Right atrium auricular region (tissue), 2 donors: Measurements from ENCODE around the gene SIGLEC12. TPM values are rescaled to one million over a fixed set of nuclear protein-coding genes. Genes with fewer than 3 reads are reported as not detected.

Experiments
- DNase-seq: peaks from one replicate; pipeline ENCODE4 v3.0.0-alpha.2; 2019; ENCODE audit warnings: low spot score
- H3K27ac ChIP-seq, 2 donors: fragments of 200-600 bp; sonication (generic); 1 replicate in 1 of 2; 2 replicates in 1 of 2; pipeline ENCODE4 v1.5.1; 2016 to 2019
- H3K27me3 ChIP-seq, 2 donors: fragments of 200-600 bp; sonication (generic); one replicate each; pipeline versions ENCODE4 v1.5.1 to v1.6.0; 2017 to 2019
- H3K36me3 ChIP-seq: fragments of 200-600 bp; sonication (generic); one replicate; pipeline ENCODE4 v1.5.1; 2016
- H3K4me1 ChIP-seq, 2 donors: fragments of 200-600 bp; sonication (generic); one replicate each; pipeline versions ENCODE4 v1.5.1 to v1.6.0; 2017 to 2019
- H3K4me3 ChIP-seq, 2 donors: fragments of 200-600 bp; sonication (generic); 1 replicate in 1 of 2; 2 replicates in 1 of 2; pipeline ENCODE4 v1.5.1; 2017 to 2019; ENCODE audit warnings: mild to moderate bottlenecking in 1 of 2, moderate library complexity in 1 of 2
- H3K9me3 ChIP-seq, 2 donors: fragments of 200-600 bp; sonication (generic); one replicate each; pipeline ENCODE4 v1.5.1; 2019
- total RNA-seq, 2 donors: library from RNA; depleted of rRNA; stranded (reverse); fragments of >200 nt; gene quantifications; one replicate each; pipeline ENCODE4 v1.1.0, GENCODE V29; 2016
- TF ChIP-seq, protein P1 (sequence below), 2 donors: fragments of 200-600 bp; sonication (generic); IDR thresholded peaks; one replicate each; pipeline ENCODE4 v1.5.1; 2019; ENCODE audit warnings: antibody characterized with exemption in 2 of 2

SIGLEC12 gene
- total RNA-seq, 2 donors from 2014 or later: not detected

DNA sequence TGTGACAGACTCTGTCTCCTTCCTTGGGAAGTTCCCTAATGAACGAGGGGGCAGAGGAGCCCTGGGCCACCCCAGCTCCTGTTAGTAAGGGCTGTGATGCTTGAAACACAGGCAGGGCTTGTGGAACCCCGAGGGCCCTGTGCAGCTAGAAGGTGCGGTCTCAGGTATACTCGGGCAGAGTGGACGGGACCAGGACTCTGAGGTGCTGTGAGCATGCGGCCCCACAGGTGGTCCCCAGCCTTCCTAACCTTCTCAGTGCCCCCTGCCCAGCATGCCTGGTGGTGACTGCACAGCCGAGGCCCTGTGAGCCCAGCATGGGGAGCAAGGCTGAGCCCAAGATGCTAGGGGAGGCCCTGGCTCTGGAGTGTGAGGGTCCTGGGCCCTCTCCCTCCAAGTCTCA, 39.3 kb downstream of the SIGLEC12 start:
- Histone ChIP-seq H3K9me3 (no peaks in the 10 kb centered on the region), H3K36me3 (no peaks in the 10 kb centered on the region), H3K4me1 (no peaks in the 10 kb centered on the region), H3K27ac (no peak overlapping the region), H3K27me3 (no peaks in the 10 kb centered on the region), H3K4me3 (no peak overlapping the region)
- TF ChIP-seq, protein P1, sequence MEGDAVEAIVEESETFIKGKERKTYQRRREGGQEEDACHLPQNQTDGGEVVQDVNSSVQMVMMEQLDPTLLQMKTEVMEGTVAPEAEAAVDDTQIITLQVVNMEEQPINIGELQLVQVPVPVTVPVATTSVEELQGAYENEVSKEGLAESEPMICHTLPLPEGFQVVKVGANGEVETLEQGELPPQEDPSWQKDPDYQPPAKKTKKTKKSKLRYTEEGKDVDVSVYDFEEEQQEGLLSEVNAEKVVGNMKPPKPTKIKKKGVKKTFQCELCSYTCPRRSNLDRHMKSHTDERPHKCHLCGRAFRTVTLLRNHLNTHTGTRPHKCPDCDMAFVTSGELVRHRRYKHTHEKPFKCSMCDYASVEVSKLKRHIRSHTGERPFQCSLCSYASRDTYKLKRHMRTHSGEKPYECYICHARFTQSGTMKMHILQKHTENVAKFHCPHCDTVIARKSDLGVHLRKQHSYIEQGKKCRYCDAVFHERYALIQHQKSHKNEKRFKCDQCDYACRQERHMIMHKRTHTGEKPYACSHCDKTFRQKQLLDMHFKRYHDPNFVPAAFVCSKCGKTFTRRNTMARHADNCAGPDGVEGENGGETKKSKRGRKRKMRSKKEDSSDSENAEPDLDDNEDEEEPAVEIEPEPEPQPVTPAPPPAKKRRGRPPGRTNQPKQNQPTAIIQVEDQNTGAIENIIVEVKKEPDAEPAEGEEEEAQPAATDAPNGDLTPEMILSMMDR (IDR thresholded peaks at IDR 0.05): no peak
- DNase-seq: no peak

DNA sequence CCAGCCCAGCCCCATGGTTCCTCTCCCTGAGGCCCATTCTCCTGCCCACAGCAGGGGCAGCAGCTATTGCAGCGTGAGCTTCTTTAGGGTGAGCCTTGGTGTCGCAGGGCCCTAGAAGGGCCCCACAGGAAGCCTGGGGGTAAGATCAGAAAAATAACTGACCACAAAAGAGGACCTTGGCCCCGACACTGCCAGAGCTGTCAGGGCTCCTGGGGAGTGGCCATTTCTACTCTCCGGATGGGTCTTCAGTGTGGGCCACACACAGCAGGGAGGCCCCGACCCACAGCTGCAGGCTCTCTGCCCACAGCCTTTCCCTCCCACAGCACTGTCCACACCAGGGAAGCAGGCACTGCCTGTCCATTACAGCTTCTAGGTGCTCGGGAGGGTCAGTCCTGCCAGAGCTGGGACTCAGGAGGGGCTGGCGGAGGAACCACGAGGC, 39.9 kb downstream of the SIGLEC12 start:
- Histone ChIP-seq H3K4me3 (no peak overlapping the region), H3K4me1 (no peaks in the 10 kb centered on the region), H3K27me3 (no peaks in the 10 kb centered on the region), H3K9me3 (no peaks in the 10 kb centered on the region), H3K27ac (no peak overlapping the region), H3K36me3 (no peaks in the 10 kb centered on the region)
- TF ChIP-seq, protein P1 (IDR thresholded peaks at IDR 0.05): no peak
- no peak for DNase-seq

DNA sequence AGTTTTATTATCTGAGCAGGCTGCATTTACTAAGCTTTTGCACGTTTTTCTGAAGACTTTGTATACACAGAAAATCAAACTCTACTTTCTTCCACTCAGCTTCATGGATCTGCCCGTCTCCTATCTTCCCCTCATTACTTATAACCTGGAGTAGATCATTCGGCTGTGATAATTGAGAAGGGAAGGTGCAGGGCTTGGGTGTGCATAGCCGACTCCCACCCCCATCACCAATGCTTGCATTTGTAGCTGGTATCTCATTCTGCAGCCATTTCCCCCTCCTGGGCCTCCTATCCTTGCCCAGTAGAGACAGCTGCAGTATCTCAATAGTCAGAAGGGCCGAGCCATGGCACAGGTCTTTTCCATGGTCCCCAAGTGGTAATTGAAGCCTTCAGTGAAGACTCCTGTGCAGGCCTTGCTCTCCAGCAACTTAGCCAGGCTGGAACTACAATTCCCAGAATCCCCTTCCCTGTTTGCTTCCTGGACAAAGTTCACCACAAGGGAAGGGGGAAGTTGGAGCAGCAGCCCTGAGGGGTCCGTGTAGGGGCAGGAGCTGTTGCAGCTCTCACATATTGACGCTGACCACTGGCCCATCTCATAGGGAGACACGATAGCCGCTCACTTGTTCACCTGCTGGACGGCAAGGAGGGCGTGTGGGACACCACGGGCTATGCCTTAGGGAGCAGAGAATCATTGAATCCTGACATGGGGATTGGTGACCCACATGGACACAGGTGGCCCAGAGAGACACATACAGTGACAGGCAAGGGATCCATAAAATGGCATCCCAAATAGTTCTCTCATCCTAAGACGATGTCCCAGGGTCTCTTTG, 41.2 kb downstream of the SIGLEC12 start:
- no peaks in the 10 kb centered on the region for H3K4me1 ChIP-seq
- H3K9me3 ChIP-seq: no peaks in the 10 kb centered on the region
- DNase-seq: no peak
- H3K4me3 ChIP-seq: peak overlapping the region in 1 of 2 donors; percentile 16
- TF ChIP-seq, protein P1 (IDR thresholded peaks at IDR 0.05): no peak
- no peak overlapping the region for H3K27ac ChIP-seq
- H3K27me3 ChIP-seq: no peaks in the 10 kb centered on the region
- H3K36me3 ChIP-seq: no peaks in the 10 kb centered on the region

DNA sequence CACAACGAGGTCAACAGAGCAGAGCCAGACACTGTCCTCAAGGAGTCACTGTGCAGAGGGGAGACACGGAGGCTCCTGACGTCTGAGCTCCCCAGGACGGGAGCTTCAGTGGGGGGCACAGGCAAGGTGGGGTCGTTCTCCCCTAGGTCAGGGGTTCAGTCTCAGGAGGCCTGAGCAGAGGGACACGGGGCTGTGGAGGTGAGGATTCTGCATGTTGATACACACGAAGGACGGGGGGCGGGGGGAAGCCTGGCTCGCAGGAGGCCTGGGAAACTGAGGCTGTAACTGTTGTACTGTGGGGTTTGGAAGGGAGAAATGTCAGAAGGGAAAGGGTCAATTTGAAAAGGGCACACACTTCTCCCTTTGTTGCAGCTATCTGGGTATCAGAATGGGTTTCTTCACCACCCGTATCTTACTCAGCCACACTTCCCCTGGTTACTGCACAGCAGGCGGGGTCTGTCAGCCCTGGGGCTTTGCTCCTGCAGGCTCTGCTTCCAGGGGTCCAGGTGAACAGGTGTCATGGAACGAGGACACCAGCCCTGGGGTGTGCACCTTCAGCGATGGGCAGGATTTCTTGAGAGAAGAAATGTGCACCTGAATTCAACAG, 42.6 kb downstream of the SIGLEC12 start:
- no peaks in the 10 kb centered on the region for H3K36me3 ChIP-seq
- TF ChIP-seq, protein P1 (IDR thresholded peaks at IDR 0.05): no peak
- no peak for DNase-seq
- H3K27ac ChIP-seq: no peak overlapping the region
- no peak overlapping the region for H3K4me3 ChIP-seq
- H3K27me3 ChIP-seq: no peaks in the 10 kb centered on the region
- H3K9me3 ChIP-seq: no peaks in the 10 kb centered on the region
- no peaks in the 10 kb centered on the region for H3K4me1 ChIP-seq

DNA sequence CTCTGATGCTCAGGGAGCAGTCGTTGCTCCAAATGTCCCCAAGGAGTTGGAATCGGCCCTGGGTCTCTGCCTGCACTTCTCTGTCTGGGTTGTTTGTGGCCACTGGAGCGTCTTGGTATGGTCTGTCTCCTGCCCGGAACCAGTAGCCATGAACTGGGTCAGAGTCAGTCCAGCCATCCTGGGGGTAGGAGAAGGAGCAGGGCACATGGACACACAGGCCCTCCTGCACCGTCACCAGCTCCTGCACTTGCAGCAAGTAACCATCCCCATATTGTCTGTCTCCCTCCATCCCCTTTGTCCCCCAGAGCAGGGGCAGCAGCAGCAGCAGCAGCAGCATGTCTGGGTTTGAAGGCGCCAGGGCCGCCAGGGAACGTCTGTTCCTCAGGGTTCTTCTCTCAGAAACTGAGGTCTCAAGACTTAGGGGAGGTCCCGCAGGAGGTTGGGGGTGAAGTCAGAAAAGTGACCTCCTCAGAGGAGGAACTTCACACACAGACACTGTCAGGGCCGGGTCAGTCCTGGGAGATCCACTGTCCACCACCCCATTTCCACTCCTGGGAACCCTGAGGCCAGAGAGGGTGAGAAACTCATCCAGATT, 43.5 kb downstream of the SIGLEC12 start, which contains the start of gene SIGLEC8:
TSS of gene SIGLEC8 (minus strand) at position 404 of the 595 bp plus-strand sequence. CDS start at position 337, 67 bp downstream.
- TF ChIP-seq, protein P1 (IDR thresholded peaks at IDR 0.05): no peak
- no peaks in the 10 kb centered on the region for H3K36me3 ChIP-seq
- H3K27me3 ChIP-seq: no peaks in the 10 kb centered on the region
- no peak within 1 kb of the TSS for H3K4me3 ChIP-seq
- H3K9me3 ChIP-seq: no peaks in the 10 kb centered on the region
- H3K4me1 ChIP-seq: no peaks in the 10 kb centered on the region
- no peak for DNase-seq
- no peak within 1 kb of the TSS for H3K27ac ChIP-seq
